Measurements from ENCODE around the gene CLDN6. TPM values are rescaled to one million over a fixed set of nuclear protein-coding genes. Genes with fewer than 3 reads are reported as not detected.
A peak's percentile ranks its signal among the peaks of the same experiment; 100 is the strongest.

CLDN6 gene
- total and polyA plus RNA-seq, 2 of the 13 experiments (the other 11 are each of a cell fraction or from before 2014, with no cell fraction given): 5.9 to 7.6 TPM

- TF ChIP-seq ARID2 (CRISPR knock-in tag; IDR thresholded peaks at IDR 0.05; ENCODE audit: borderline replicate concordance) (no peak), ZNF550 (CRISPR knock-in tag; IDR thresholded peaks at IDR 0.05; ENCODE audit: borderline replicate concordance) (no peak), SMAD1 (CRISPR knock-in tag; IDR thresholded peaks at IDR 0.05; ENCODE audit: borderline replicate concordance, low read depth) (peak; percentile 75; the same call in 1 of the 2 replicates), ZNF709 (CRISPR knock-in tag; IDR thresholded peaks at IDR 0.05) (no peak), MTF2 (CRISPR knock-in tag; IDR thresholded peaks at IDR 0.05; ENCODE audit: borderline replicate concordance) (no peak), ZNF776 (CRISPR knock-in tag; IDR thresholded peaks at IDR 0.05) (no peak), ZFX (CRISPR knock-in tag; IDR thresholded peaks at IDR 0.05; ENCODE audit: low read depth) (peak; percentile 61), MAFG (CRISPR knock-in tag; IDR thresholded peaks at IDR 0.05) (no peak), ZNF230 (CRISPR knock-in tag; IDR thresholded peaks at IDR 0.05) (0 out of 2 replicates have a peak, but pooled peaks have one; percentile 15), KLF12 (CRISPR knock-in tag; IDR thresholded peaks at IDR 0.05; ENCODE audit: borderline replicate concordance) (no peak), ZNF501 (CRISPR knock-in tag; IDR thresholded peaks at IDR 0.05) (peak; percentile 58; the same call in 1 of the 2 replicates), PRDM15 (CRISPR knock-in tag; IDR thresholded peaks at IDR 0.05) (no peak), STAT5B (CRISPR knock-in tag; IDR thresholded peaks at IDR 0.05) (no peak), ZNF576 (CRISPR knock-in tag; IDR thresholded peaks at IDR 0.05) (no peak), RAD51 (IDR thresholded peaks at IDR 0.05; ENCODE audit: borderline replicate concordance) (no peak)
- TF ChIP-seq, protein P1, sequence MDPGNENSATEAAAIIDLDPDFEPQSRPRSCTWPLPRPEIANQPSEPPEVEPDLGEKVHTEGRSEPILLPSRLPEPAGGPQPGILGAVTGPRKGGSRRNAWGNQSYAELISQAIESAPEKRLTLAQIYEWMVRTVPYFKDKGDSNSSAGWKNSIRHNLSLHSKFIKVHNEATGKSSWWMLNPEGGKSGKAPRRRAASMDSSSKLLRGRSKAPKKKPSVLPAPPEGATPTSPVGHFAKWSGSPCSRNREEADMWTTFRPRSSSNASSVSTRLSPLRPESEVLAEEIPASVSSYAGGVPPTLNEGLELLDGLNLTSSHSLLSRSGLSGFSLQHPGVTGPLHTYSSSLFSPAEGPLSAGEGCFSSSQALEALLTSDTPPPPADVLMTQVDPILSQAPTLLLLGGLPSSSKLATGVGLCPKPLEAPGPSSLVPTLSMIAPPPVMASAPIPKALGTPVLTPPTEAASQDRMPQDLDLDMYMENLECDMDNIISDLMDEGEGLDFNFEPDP (CRISPR knock-in tag; conservative IDR thresholded peaks at IDR 0.05): no peak
- TF ChIP-seq, protein P2, sequence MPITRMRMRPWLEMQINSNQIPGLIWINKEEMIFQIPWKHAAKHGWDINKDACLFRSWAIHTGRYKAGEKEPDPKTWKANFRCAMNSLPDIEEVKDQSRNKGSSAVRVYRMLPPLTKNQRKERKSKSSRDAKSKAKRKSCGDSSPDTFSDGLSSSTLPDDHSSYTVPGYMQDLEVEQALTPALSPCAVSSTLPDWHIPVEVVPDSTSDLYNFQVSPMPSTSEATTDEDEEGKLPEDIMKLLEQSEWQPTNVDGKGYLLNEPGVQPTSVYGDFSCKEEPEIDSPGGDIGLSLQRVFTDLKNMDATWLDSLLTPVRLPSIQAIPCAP (CRISPR knock-in tag; IDR thresholded peaks at IDR 0.05; ENCODE audit: low read depth): no peak
- TF ChIP-seq, protein P3, sequence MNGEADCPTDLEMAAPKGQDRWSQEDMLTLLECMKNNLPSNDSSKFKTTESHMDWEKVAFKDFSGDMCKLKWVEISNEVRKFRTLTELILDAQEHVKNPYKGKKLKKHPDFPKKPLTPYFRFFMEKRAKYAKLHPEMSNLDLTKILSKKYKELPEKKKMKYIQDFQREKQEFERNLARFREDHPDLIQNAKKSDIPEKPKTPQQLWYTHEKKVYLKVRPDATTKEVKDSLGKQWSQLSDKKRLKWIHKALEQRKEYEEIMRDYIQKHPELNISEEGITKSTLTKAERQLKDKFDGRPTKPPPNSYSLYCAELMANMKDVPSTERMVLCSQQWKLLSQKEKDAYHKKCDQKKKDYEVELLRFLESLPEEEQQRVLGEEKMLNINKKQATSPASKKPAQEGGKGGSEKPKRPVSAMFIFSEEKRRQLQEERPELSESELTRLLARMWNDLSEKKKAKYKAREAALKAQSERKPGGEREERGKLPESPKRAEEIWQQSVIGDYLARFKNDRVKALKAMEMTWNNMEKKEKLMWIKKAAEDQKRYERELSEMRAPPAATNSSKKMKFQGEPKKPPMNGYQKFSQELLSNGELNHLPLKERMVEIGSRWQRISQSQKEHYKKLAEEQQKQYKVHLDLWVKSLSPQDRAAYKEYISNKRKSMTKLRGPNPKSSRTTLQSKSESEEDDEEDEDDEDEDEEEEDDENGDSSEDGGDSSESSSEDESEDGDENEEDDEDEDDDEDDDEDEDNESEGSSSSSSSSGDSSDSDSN (CRISPR knock-in tag; IDR thresholded peaks at IDR 0.05): 0 out of 2 replicates have a peak, but pooled peaks have one; percentile 12
- TF ChIP-seq, protein P4, sequence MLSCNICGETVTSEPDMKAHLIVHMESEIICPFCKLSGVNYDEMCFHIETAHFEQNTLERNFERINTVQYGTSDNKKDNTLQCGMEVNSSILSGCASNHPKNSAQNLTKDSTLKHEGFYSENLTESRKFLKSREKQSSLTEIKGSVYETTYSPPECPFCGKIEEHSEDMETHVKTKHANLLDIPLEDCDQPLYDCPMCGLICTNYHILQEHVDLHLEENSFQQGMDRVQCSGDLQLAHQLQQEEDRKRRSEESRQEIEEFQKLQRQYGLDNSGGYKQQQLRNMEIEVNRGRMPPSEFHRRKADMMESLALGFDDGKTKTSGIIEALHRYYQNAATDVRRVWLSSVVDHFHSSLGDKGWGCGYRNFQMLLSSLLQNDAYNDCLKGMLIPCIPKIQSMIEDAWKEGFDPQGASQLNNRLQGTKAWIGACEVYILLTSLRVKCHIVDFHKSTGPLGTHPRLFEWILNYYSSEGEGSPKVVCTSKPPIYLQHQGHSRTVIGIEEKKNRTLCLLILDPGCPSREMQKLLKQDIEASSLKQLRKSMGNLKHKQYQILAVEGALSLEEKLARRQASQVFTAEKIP (CRISPR knock-in tag; IDR thresholded peaks at IDR 0.05; ENCODE audit: borderline replicate concordance): no peak
Observed at GRCh38 chr16:3065069-3065741, 47.2 kb upstream of the CLDN6 start, which contains the start of gene IL32 (continued).
